Gastrocnemius medialis (tissue), 4 donors: ENCODE results near the gene USP34.

Source experiments
- CTCF ChIP-seq, 5 experiments: fragments of 450-650 bp in 3 of 5; fragments of 200-600 bp in 2 of 5; sonication (generic) in 2 of 5; IDR thresholded peaks in 4 of 5; conservative IDR thresholded peaks in 1 of 5; 1 replicate in 4 of 5; 2 replicates in 1 of 5; pipeline ENCODE4 v1.5.1; 2016 to 2019; ENCODE audit warnings: antibody characterized with exemption in 5 of 5, mild to moderate bottlenecking in 3 of 5, moderate library complexity in 3 of 5
- POLR2A ChIP-seq, 2 donors: fragments of 450-650 bp; IDR thresholded peaks; one replicate each; pipeline ENCODE4 v1.6.1; 2017; ENCODE audit warnings: antibody characterized with exemption in 2 of 2, mild to moderate bottlenecking in 2 of 2, moderate library complexity in 2 of 2

- TF ChIP-seq CTCF (IDR thresholded peaks at IDR 0.05 in 4 of 5, conservative IDR thresholded peaks at IDR 0.05 in 1 of 5) (no peak), POLR2A (IDR thresholded peaks at IDR 0.05) (no peak)
These were observed 42.0 kb upstream of the USP34 start for GRCh38 chr2:61512768-61513398.
